Sigmoid colon (tissue), 7 donors: ENCODE measurements around the gene PIP4K2A. TPM values are rescaled to one million over a fixed set of nuclear protein-coding genes. Genes with fewer than 3 reads are reported as not detected.

Experiments used
- DNase-seq: peaks from one replicate; pipeline ENCODE4 v3.0.0-alpha.2; 2019
- H3K27ac ChIP-seq, 4 donors: fragments of 200-600 bp; sonication (generic); one replicate each; pipeline ENCODE4 v1.5.1; 2016 to 2019; ENCODE audit warnings: mild to moderate bottlenecking in 1 of 4
- H3K27me3 ChIP-seq, 3 donors: fragments of 200-600 bp; sonication (generic); one replicate each; pipeline ENCODE4 v1.5.1; 2019; ENCODE audit warnings: mild to moderate bottlenecking in 1 of 3
- H3K36me3 ChIP-seq, 4 donors: fragments of 200-600 bp; sonication (generic); one replicate each; pipeline ENCODE4 v1.5.1; 2016 to 2019
- H3K4me1 ChIP-seq, 4 donors: fragments of 200-600 bp; sonication (generic); one replicate each; pipeline ENCODE4 v1.5.1; 2017 to 2019
- H3K4me3 ChIP-seq, 4 donors: fragments of 200-600 bp; sonication (generic); one replicate each; pipeline ENCODE4 v1.5.1; 2017 to 2019; ENCODE audit warnings: mild to moderate bottlenecking in 2 of 4, moderate library complexity in 1 of 4
- H3K9me3 ChIP-seq, 4 donors: fragments of 200-600 bp in 3 of 4; sonication (generic) in 3 of 4; one replicate each; pipeline versions ENCODE4 v1.5.1 to v1.6.1; 2013 to 2019
- EP300 ChIP-seq, 4 donors: sonication (generic); formaldehyde crosslinking; IDR thresholded peaks; one replicate each; pipeline ENCODE4 v1.6.1; 2017; ENCODE audit warnings: antibody characterized with exemption in 4 of 4
- POLR2A ChIP-seq, 2 donors: fragments of 450-650 bp; IDR thresholded peaks; one replicate each; pipeline ENCODE4 v1.6.1; 2016; ENCODE audit warnings: antibody characterized with exemption in 2 of 2, mild to moderate bottlenecking in 2 of 2, moderate library complexity in 2 of 2
- POLR2AphosphoS5 ChIP-seq, 4 donors: sonication (generic); formaldehyde crosslinking; IDR thresholded peaks; one replicate each; pipeline ENCODE4 v1.6.1; 2017; ENCODE audit warnings: antibody characterized with exemption in 4 of 4
- WGBS, 2 donors: extraction: QIAGEN DNeasy Blood & Tissue Kit; methylation state at CpG; one replicate each; pipeline ENCODE4 v1.1.7; 2013; 5-methylcytosine and 5-hydroxymethylcytosine counted together
- intact Hi-C: fragments of 100-400 bp; cut with DNase I; formaldehyde crosslinking; loops from one replicate; pipeline ENCODE4 v1.15.1; 2023
- polyA plus RNA-seq, 3 donors: library from polyadenylated mRNA; stranded (reverse); fragments of 200-250 nt; gene quantifications; one replicate each; pipeline ENCODE4 v1.2.3, GENCODE V29; 2013
- total RNA-seq, 4 donors: library from RNA; depleted of rRNA; stranded (reverse); fragments of >200 nt; gene quantifications; one replicate each; pipeline ENCODE4 v1.1.0, GENCODE V29; 2016
- TF ChIP-seq, protein P1 (sequence below), 4 experiments: fragments of 450-650 bp in 3 of 4; fragments of 200-600 bp in 1 of 4; IDR thresholded peaks; one replicate each; pipeline ENCODE4 v1.5.1; 2016 to 2019; ENCODE audit warnings: antibody characterized with exemption in 4 of 4, mild to moderate bottlenecking in 3 of 4, moderate library complexity in 2 of 4
- donor health status: healthy with polysubstance abuse.
- donor health status: Bipolar disorder and iron deficiency.
- donor health status: healthy.

Gene PIP4K2A
- total and polyA plus RNA-seq, 7 donors, result 7.2 to 23.2 (median 17.8) TPM

DNA sequence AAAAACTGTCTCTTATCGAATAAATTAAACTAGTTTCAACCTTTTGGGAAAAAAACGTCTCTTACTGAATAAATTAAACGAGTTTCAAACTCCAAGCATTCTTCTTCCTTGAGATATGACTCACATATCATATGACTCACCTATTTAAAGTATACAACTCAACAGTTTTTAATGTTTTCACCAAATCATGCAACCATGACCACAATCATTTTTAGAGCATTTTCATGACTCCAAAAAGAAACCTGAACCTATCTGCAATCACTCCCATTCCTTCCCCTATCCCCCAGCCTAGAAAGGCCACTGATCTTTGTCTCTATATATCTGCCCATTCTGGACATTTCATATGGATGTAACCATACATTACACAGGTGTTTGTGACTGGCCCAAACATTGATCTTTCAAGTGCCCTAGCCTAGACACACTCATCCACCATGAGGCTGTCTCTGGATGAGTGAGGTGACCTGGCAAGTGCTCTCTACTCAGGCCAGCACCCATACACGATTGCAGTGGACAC is 115.3 kb downstream of the PIP4K2A start:
- Histone ChIP-seq H3K4me1 (peaks cover 0 to 7% (median 3%) of the 10 kb centered on the region in 4 donors), H3K36me3 (no peaks in the 10 kb centered on the region), H3K9me3 (no peaks in the 10 kb centered on the region), H3K27me3 (no peaks in the 10 kb centered on the region), H3K4me3 (no peak overlapping the region), H3K27ac (no peak overlapping the region)
- intact Hi-C loops, result no loop called here
- 64 to 75% methylated on average over 4 of the region's 4 CpGs for WGBS, 2 donors
- TF ChIP-seq POLR2A (IDR thresholded peaks at IDR 0.05), result no peak
- TF ChIP-seq EP300 (IDR thresholded peaks at IDR 0.05), result no peak
- no peak for TF ChIP-seq POLR2AphosphoS5 (IDR thresholded peaks at IDR 0.05)
- TF ChIP-seq, protein P1, sequence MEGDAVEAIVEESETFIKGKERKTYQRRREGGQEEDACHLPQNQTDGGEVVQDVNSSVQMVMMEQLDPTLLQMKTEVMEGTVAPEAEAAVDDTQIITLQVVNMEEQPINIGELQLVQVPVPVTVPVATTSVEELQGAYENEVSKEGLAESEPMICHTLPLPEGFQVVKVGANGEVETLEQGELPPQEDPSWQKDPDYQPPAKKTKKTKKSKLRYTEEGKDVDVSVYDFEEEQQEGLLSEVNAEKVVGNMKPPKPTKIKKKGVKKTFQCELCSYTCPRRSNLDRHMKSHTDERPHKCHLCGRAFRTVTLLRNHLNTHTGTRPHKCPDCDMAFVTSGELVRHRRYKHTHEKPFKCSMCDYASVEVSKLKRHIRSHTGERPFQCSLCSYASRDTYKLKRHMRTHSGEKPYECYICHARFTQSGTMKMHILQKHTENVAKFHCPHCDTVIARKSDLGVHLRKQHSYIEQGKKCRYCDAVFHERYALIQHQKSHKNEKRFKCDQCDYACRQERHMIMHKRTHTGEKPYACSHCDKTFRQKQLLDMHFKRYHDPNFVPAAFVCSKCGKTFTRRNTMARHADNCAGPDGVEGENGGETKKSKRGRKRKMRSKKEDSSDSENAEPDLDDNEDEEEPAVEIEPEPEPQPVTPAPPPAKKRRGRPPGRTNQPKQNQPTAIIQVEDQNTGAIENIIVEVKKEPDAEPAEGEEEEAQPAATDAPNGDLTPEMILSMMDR (IDR thresholded peaks at IDR 0.05), result no peak
- no peak for DNase-seq

DNA sequence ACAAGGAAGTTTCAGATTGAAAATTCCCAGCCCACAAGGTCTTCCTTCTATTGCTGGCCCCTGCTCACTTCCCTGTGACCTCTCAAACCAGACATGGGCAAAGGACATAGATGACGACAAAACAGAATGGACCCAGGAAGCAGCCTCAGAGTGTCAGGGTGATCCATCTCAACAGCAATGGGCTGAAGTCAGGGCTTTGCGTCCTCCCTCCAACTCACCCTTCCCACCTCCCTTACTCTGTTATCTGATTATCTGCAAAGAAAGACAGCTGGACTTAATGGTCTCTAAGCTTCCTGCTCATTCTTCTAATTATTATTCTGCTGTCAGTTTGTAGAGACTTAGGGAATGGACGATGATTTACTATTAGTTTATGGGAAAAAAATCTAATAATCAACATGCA is 115.9 kb downstream of the PIP4K2A start:
- no peak for DNase-seq
- TF ChIP-seq POLR2AphosphoS5 (IDR thresholded peaks at IDR 0.05) (no peak), POLR2A (IDR thresholded peaks at IDR 0.05) (no peak), EP300 (IDR thresholded peaks at IDR 0.05) (no peak)
- TF ChIP-seq, protein P1 (IDR thresholded peaks at IDR 0.05), result no peak
- no peak overlapping the region for H3K4me3 ChIP-seq
- H3K36me3 ChIP-seq, result no peaks in the 10 kb centered on the region
- 80 to 87% methylated on average over 3 of the region's 3 CpGs for WGBS, 2 donors
- no peaks in the 10 kb centered on the region for H3K9me3 ChIP-seq
- no peaks in the 10 kb centered on the region for H3K27me3 ChIP-seq
- H3K4me1 ChIP-seq, result peaks cover 0 to 7% (median 3%) of the 10 kb centered on the region in 4 donors
- intact Hi-C loops, result no loop called here
- no peak overlapping the region for H3K27ac ChIP-seq

DNA sequence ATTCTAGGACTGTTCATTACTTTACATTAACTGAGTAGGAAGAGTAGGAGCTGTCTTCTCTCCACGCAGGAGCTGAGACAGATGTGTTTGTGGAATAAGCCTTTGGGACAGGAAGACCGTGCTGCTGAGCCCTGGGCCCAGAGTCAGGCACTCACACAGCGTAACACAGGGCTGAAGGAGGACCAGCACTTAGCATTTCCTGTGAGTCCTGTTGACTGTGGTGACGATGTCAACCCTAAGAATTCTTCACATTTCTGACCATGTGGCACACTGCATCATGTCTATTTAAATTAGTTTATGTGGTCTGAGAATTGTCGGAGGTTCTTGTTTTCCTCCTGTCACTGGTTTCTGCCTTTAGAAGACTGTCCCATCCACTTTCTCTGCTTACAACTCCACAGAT is 117.2 kb downstream of the PIP4K2A start:
- no peak for TF ChIP-seq POLR2AphosphoS5 (IDR thresholded peaks at IDR 0.05)
- TF ChIP-seq EP300 (IDR thresholded peaks at IDR 0.05), result no peak
- TF ChIP-seq, protein P1 (IDR thresholded peaks at IDR 0.05), result no peak
- TF ChIP-seq POLR2A (IDR thresholded peaks at IDR 0.05), result no peak
- Histone ChIP-seq H3K36me3 (no peaks in the 10 kb centered on the region), H3K27ac (no peak overlapping the region), H3K4me3 (no peak overlapping the region), H3K4me1 (peaks cover 0 to 7% (median 3%) of the 10 kb centered on the region in 4 donors), H3K27me3 (no peaks in the 10 kb centered on the region), H3K9me3 (no peaks in the 10 kb centered on the region)
- no peak for DNase-seq
- intact Hi-C loops, result no loop called here
- WGBS, 2 donors, result 68 to 80% methylated on average over 5 of the region's 5 CpGs

DNA sequence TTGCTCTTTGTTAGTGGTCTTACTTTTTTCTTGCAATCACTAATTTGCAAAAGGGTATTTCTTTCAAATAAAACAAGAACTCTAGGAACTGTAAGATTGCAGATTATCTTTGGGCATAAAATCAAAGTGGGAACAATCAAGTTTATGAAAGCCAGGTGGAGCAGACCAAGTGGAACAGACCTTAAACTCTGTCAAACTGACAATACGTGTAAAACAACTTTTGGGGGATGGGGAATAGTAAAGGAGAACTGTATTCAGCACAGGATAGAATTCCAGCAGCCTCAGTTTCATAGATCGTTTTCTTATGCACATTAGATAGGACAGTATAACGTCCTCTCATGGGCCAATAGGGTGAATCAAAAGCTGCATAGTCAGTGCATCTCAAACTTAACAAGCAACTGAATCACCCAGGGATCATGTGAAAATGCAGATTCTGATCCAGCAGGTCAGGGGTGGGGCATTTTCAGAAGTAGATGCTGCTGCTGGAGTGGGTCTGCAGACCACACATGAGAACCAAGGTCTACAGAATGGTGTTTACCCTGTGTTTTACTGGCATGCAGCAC is 120.7 kb downstream of the PIP4K2A start:
- intact Hi-C loops, result no loop called here

More for the DNA sequence above, 120.7 kb downstream of the PIP4K2A start:
- Histone ChIP-seq H3K4me1 (peaks cover 0 to under 1% (median 0%) of the 10 kb centered on the region in 4 donors), H3K27ac (no peak overlapping the region), H3K9me3 (no peaks in the 10 kb centered on the region), H3K27me3 (no peaks in the 10 kb centered on the region), H3K36me3 (peaks cover 0 to 24% (median 8%) of the 10 kb centered on the region in 4 donors), H3K4me3 (no peak overlapping the region)
- TF ChIP-seq POLR2A (IDR thresholded peaks at IDR 0.05) (no peak), EP300 (IDR thresholded peaks at IDR 0.05) (no peak), POLR2AphosphoS5 (IDR thresholded peaks at IDR 0.05) (no peak)
- TF ChIP-seq, protein P1 (IDR thresholded peaks at IDR 0.05), result no peak
- 30 to 75% methylated on average over 3 of the region's 3 CpGs for WGBS, 2 donors
- no peak for DNase-seq
